Smooth muscle cell (in vitro differentiated cells): ENCODE results near the gene PLXNA4. TPM values are rescaled to one million over a fixed set of nuclear protein-coding genes. Genes with fewer than 3 reads are reported as not detected.

ENCODE experiments used
- DNase-seq: peaks from one replicate; lab custom pipeline; 2025; ENCODE audit not compliant: unreplicated experiment; lab: John Stamatoyannopoulos, UW
- H2AFZ ChIP-seq: fragments of 200-600 bp; sonication (generic); 2 replicates; pipeline ENCODE4 v1.6.0; 2016; ENCODE audit warnings: antibody characterized with exemption, low read depth, mild to moderate bottlenecking
- H3F3A ChIP-seq: fragments of 200-600 bp; sonication (generic); 2 replicates; pipeline ENCODE4 v1.6.0; 2017; ENCODE audit warnings: antibody characterized with exemption, low read depth
- H3K27ac ChIP-seq: fragments of 200-600 bp; sonication (generic); 2 replicates; pipeline ENCODE4 v1.5.1; 2016; ENCODE audit warnings: low read depth, mild to moderate bottlenecking
- H3K27me3 ChIP-seq: fragments of 200-600 bp; sonication (generic); 2 replicates; pipeline ENCODE4 v1.6.1; 2016; ENCODE audit warnings: low read depth, mild to moderate bottlenecking
- H3K36me3 ChIP-seq: fragments of 200-600 bp; sonication (generic); 2 replicates; pipeline ENCODE4 v1.5.1; 2016; ENCODE audit warnings: low read depth
- H3K4me1 ChIP-seq: fragments of 200-600 bp; sonication (generic); 2 replicates; pipeline ENCODE4 v1.5.1; 2016; ENCODE audit warnings: low read depth
- H3K4me2 ChIP-seq: fragments of 200-600 bp; sonication (generic); 2 replicates; pipeline ENCODE4 v1.6.0; 2016; ENCODE audit warnings: mild to moderate bottlenecking
- H3K4me3 ChIP-seq: fragments of 200-600 bp; sonication (generic); 2 replicates; pipeline ENCODE4 v1.5.1; 2016; ENCODE audit warnings: mild to moderate bottlenecking
- H3K79me2 ChIP-seq: fragments of 200-600 bp; sonication (generic); 2 replicates; pipeline ENCODE4 v1.6.0; 2016; ENCODE audit warnings: low read depth, mild to moderate bottlenecking
- H3K9ac ChIP-seq: fragments of 200-600 bp; sonication (generic); 2 replicates; pipeline ENCODE4 v1.6.0; 2016; ENCODE audit warnings: low read depth
- H3K9me3 ChIP-seq: fragments of 200-600 bp; sonication (generic); replicated peaks from 2 replicates; pipeline ENCODE4 v1.5.1; 2016; ENCODE audit warnings: low read depth
- H4K20me1 ChIP-seq: fragments of 200-600 bp; sonication (generic); 2 replicates; pipeline ENCODE4 v1.6.0; 2016; ENCODE audit warnings: low read depth
- CTCF ChIP-seq: fragments of 200-600 bp; sonication (generic); IDR thresholded peaks from 2 replicates; pipeline ENCODE4 v1.5.1; 2017; ENCODE audit warnings: borderline replicate concordance, mild to moderate bottlenecking, antibody characterized with exemption; ENCODE audit not compliant: insufficient read depth, poor library complexity, severe bottlenecking
- WGBS: methylation state at CpG from one replicate; pipeline ENCODE4 v1.1.7; 2016; ENCODE audit warnings: low lambda C conversion rate; 5-methylcytosine and 5-hydroxymethylcytosine counted together
- polyA plus RNA-seq: library from polyadenylated mRNA; unstranded; fragments of >200 nt; fragmentation: Nextera tagmentation; extraction: Ambion mirVana; gene quantifications from 2 replicates; pipeline ENCODE4 v1.2.1, GENCODE V29; 2016
- total RNA-seq: library from RNA; depleted of rRNA; stranded (reverse); fragments of >200 nt; gene quantifications from 2 replicates; pipeline ENCODE4 v1.2.3, GENCODE V29; 2014

PLXNA4 gene
- total and polyA plus RNA-seq, 2 experiments from 2014 or later, result 8.5 to 9.9 TPM

- no peaks in the 10 kb centered on the region for H3K27me3 ChIP-seq
- TF ChIP-seq CTCF, result no peak
- no peaks in the 10 kb centered on the region for H3K36me3 ChIP-seq
- no peaks in the 10 kb centered on the region for H3K9me3 ChIP-seq
- no peaks in the 10 kb centered on the region for H3K79me2 ChIP-seq
- H3K27ac ChIP-seq, result no peak overlapping the region
- DNase-seq, result no peak
- no peak overlapping the region for H3K4me3 ChIP-seq
- no peak overlapping the region for H2AFZ ChIP-seq
- no peak overlapping the region for H3K9ac ChIP-seq
- peaks cover 11% of the 10 kb centered on the region for H3K4me1 ChIP-seq
- WGBS, result 68% methylated on average over 3 of the region's 3 CpGs
- H3F3A ChIP-seq, result no peaks in the 10 kb centered on the region
- no peak overlapping the region for H3K4me2 ChIP-seq
- H4K20me1 ChIP-seq, result no peaks in the 10 kb centered on the region
Observed at GRCh38 chr7:132105096-132105495, 471.2 kb downstream of the PLXNA4 start.

- Histone ChIP-seq H3K9ac (no peak overlapping the region), H3F3A (no peaks in the 10 kb centered on the region), H3K27me3 (peaks cover 2% of the 10 kb centered on the region), H3K4me3 (no peak overlapping the region), H3K27ac (no peak overlapping the region), H2AFZ (no peak overlapping the region), H3K4me1 (peaks cover 6% of the 10 kb centered on the region), H3K36me3 (no peaks in the 10 kb centered on the region), H4K20me1 (no peaks in the 10 kb centered on the region), H3K4me2 (no peak overlapping the region), H3K9me3 (no peaks in the 10 kb centered on the region), H3K79me2 (no peaks in the 10 kb centered on the region)
- WGBS, result 89% methylated on average over 3 of the region's 3 CpGs
- no peak for DNase-seq
- TF ChIP-seq CTCF, result no peak
Observed at GRCh38 chr7:132103718-132104117, 472.6 kb downstream of the PLXNA4 start.

GRCh38 chr7:132102942-132103341, 473.3 kb downstream of the PLXNA4 start:
- no peaks in the 10 kb centered on the region for H3K36me3 ChIP-seq
- no peak for TF ChIP-seq CTCF
- H3K4me2 ChIP-seq, result no peak overlapping the region
- H3K27ac ChIP-seq, result no peak overlapping the region
- no peak overlapping the region for H2AFZ ChIP-seq
- no peaks in the 10 kb centered on the region for H3F3A ChIP-seq
- no peaks in the 10 kb centered on the region for H3K79me2 ChIP-seq
- no peaks in the 10 kb centered on the region for H4K20me1 ChIP-seq
- H3K9ac ChIP-seq, result no peak overlapping the region
- no peaks in the 10 kb centered on the region for H3K9me3 ChIP-seq
- no peaks in the 10 kb centered on the region for H3K4me1 ChIP-seq
- DNase-seq, result no peak
- WGBS, result 94% methylated on average over 10 of the region's 10 CpGs
- peaks cover 6% of the 10 kb centered on the region for H3K27me3 ChIP-seq
- H3K4me3 ChIP-seq, result no peak overlapping the region

- WGBS, result 70% methylated on average over 10 of the region's 10 CpGs
- no peak for TF ChIP-seq CTCF
- H3K79me2 ChIP-seq, result no peaks in the 10 kb centered on the region
- H3K36me3 ChIP-seq, result no peaks in the 10 kb centered on the region
- no peak overlapping the region for H3K9ac ChIP-seq
- H3K9me3 ChIP-seq, result no peaks in the 10 kb centered on the region
- H3K27ac ChIP-seq, result no peak overlapping the region
- H3K4me2 ChIP-seq, result no peak overlapping the region
- DNase-seq, result no peak
- H3K27me3 ChIP-seq, result peaks cover 6% of the 10 kb centered on the region
- no peak overlapping the region for H3K4me3 ChIP-seq
- H3K4me1 ChIP-seq, result no peaks in the 10 kb centered on the region
- no peaks in the 10 kb centered on the region for H3F3A ChIP-seq
- H4K20me1 ChIP-seq, result no peaks in the 10 kb centered on the region
- H2AFZ ChIP-seq, result no peak overlapping the region
Observed at GRCh38 chr7:132102391-132102790, 473.9 kb downstream of the PLXNA4 start.
